CD4-positive, alpha-beta T cell treated with Interleukin-1 beta for 1 hour (primary cell): ENCODE data around the gene EIF5.

Source experiments
- DNase-seq, 2 donors: peaks; one replicate each; pipeline ENCODE4 v3.0.0-alpha.2; 2020 to 2022

Gene EIF5

DNA sequence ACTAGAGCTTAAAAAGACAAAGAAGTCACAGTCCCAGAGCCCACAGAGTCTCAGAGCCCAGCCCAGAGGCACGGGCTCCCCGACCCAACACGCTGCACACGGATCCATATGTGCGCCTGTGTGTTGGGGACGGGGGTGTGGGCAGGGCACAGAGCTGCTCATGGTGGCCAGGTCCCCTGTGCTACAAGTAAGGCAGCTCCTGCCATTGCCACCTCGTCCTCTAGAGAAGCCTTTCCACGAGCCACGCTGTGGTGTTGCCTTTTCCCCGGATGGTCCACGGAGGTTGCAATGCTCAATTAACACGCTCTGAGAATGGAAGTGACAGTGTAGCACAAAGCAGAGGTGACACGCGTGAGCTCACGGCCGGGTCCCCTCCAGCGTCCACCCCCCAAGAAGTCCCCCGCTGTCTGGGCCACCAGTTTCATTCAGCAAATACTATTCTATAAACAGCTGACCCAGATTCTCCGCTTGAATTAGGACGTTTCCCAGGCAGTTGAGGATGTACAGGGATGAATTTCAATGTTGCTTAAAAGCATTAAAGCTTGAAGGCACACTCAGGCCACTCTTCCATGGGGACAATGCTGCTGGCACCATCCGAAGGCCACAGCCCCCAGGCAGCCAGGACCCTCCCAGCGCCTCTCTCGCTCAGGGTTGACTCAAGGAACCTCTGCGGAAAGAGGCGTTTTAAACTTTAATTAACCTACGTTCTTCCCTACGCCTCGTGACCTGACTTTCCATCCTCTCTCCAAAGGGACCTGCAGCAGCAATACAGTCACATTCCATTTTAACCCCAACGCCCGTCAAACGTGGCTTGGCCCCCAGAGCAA, 22.7 kb upstream of the EIF5 start:
- DNase-seq: no peak

DNA sequence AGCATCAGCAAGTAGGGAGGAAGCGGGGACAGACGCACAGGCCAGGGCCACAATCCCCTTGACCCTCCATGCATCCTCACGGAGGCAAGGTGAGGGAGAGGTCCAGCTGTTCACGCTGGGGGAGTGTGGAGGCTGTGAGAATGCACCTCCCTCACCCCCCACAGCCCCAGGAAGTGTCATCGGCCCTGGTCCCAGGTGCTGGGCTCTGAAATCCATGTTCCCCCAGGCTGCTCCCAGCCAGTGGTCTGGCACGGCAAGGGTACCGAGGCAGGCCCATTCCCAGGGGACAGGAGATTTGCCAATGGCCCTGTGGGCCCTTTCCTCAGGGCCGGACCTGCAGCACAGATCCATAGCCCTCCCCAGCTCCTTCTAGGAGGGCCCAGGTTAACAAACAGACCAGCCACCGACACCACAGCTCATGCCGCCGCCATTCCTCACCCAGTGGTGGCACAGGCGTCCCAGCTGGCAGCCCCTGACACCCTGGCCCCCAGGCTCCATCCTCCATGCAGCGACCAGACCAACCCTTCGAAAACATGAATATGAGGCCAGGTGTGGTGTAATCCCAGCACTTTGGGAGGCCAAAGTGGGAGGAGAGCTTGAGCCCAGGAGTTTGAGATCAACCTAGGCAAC, 21.9 kb upstream of the EIF5 start:
- DNase-seq: no peak

DNA sequence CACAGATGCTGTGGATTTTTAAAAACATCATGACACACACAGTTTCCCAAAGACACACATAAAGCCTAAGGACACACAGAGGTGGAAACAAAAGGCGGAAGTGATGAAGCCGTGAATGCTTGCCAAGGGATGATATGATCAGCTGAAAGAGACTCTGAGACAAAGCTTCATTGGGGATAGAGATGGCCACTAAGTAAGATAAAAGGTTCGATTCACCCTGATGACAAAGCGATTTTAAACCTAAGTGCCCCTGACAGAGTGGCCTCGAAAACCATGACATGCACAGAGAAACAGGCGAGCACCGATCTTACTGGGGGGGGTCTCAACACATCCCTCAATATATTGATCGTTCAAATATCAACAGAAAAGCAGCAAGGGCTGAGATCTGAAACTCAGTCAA, 20.3 kb upstream of the EIF5 start:
- DNase-seq: no peak

DNA sequence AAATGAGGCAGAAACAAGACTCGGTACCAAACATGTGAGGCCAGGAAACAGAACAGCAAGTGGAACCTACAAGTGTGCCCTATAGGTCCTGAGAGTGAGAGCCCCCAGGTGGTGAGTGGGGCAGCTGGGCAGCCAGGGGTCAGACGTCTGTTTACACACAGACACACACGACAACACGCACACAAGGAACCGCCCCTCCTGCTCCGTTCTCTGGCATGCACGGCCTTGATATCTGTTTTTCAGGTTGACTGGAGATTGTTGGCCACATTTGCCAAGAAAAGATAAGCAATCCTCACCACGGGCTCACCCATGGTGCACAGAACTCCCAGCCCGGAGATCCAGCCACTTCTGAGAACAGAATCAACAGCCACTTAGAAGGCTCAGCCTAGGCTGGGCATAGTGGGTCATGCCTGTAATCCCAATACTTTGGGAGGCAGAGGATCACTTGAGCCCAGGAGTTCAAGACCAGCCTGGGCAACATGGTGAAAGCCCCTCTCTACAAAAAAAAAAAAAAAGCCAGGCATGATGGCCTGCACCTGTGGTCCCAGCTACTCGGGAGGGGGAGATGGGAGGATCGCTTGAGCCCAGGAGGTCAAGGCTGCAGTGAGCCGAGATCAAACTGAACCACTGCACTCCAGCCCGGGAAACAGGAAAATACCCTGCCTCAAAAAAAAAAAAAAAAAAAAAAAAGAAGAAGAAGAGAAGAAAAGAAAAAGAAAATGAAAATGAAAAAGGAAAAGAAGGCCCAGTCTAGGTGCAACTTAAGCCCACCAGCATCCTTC, 19.4 kb upstream of the EIF5 start:
- DNase-seq: no peak

DNA sequence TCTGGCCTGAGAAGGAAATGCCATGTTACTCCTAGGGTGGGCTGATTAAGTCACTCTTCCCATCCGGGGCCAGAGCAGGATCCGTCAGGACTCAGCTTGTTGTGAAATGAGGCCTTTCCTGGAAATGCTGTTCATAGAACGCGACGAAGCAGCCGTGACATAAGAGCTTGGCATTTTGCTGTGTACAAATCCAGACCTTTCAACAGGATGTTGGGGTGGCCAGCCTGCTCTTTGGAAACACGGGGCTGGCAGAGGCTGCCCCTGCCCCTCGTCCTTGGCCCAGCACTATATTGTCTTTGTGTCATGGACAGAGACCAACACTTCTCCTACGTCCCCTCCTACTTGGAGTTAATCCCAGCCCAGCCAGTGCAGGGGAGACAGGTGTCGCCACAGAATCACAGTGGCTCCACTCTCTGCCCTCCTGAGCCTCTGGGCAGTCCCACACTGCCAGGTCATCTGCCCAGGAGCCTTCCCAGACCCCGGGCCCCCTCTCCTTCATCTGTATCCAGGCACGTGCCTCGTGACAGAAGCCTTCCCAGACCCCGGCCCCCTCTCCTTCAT, 18.6 kb upstream of the EIF5 start:
- no peak for DNase-seq

DNA sequence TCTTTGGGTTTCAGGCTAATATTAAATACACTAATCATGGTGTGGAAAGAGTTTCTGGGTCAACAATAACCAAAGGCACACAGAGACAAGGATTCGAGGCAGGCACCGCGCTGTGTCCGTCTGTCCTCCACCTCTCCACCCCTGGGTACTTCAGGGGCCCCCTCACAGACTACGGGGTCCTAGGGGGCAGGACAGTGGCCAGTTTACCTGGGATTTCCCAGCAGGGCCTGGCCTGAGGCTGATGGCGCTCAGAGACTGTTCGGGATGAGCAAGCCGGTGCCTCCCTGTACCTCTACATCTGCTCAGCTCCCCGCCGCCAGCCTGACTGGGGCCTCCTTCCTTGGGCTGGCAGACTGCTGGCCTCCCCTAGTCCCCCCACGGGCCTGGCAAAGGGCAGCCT, 18.1 kb upstream of the EIF5 start:
- no peak for DNase-seq

DNA sequence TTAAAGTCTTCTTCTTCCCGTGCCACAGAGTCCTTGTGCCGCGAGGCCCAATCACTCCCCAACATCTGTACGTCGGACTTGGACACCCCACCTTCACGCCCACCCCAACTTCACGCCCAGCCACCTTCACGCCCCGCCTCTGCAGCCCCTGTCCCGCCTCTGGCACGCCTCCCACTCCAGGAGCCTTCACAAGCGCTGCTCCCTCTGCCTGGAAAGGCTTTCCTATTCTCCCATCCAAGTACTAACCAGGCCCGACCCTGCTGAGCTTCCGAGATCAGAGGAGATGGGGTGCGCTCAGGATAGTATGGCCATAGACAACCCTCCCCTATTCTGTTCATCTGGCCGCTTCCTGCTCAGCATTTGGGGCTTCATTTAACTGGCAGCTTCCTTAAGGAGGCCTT, 17.3 kb upstream of the EIF5 start:
- no peak for DNase-seq

DNA sequence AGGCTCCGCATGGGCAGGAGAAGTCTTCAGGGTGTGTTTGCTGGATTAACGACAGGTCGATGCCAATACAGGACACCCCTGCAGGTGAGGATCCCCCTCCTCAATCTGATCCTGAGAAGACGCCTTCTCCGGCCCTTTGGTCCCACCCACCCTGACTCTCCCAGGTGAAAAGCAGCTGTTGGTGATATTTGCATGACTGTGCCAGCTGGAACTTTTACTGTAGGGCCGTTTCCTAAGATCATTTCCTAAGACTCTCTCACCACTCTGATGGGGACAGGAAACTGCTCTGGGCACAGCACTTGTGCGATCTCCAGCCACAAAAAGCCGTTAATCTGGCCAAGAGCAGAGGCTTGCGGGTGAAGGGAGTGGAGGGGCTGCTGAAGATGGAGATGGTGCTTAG, 16.8 kb upstream of the EIF5 start:
- DNase-seq: no peak

DNA sequence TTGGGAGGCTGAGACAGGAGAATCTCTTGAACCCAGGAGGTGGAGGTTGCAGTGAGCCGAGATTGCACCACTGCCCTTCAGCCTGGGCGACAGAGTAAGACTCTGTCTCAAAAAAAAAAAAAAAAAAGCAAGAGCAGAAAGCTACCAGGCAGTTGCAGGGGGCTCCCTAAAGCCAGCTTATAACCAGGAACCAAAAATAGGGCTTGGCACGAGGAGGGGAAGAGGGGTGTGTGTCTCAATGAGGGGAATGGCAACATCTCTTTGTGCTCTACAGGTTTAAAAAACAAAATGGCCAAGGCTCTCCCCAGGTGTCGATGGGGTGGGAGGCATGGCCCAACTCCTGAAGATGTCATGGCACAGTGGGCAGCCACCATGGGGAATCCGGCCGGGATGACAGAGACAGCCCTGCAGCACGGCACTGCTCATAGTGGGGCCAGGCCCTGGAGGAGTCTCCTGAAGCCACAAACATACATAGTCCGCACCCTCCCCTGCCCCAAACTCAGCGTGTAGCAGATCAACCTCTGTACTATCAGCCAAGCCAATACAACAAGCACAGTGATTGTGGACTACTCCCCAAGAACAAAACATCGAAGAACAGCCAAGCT, 16.0 kb upstream of the EIF5 start:
- no peak for DNase-seq

DNA sequence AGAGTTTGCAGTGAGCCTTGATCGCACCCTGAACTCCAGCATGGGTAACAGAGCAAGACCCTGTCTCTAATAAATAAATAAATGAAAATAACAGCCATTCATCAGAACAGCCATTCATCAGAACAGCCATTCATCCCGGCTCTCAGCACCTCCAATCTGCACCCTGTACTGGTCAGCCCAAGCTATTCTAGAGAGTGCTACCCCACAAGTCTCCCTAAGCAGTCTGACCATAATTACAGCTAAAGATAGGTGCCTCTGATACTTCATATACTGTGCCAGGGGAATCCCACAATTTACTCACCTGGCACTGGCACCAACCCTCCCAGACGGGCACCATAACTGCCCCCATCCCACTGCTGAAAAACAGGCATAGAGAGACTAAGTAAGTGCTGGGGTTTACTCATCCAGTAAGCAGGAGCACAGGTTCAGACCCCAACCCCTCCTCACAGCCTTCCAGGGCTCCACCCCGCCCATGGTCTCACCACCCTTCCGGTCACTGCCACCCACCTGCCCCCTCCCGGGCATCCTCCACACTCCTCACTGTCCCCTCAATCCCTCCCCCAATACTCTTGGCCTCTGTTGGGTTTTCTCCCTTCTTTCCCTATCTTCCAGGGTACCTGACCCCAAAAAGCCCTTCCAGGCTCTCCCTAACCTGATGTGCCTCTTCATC, 15.2 kb upstream of the EIF5 start:
- DNase-seq: no peak

DNA sequence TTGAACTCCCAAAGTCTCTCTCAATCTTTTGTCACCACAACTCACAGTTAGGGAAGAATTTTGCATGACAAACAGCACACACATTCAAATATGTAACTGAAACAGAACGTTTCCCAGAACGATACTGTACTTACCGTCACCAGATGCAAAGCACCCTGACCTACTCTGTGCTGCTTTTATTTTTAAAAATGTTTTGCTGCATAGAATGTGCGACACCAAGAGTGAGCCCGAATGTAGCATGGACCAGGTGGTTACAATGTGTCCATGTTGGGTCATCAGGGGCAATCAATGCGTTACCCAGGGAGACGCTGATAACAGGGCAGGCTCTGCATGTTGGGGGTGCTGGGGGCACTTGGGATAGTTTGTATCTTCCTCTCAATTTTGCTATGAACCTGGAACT, 14.6 kb upstream of the EIF5 start:
- no peak for DNase-seq

DNA sequence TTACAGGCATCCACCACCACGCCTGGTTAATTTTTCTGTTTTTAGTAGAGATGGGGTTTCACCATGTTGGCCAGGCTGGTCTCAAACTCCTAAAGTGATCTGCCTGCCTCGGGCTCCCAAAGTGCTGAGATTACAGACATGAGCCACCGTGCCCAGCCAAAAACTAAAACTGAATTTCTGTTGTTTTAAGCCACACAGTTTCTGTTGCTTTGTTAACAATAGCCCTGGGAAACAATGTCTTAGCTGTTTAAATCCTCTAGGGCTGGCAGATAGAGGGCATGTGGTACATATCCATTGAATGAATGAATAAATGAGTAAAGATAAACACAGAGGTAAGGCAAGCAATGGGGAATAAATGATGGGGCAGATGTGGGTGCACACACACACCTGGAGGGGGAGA, 8.0 kb upstream of the EIF5 start:
- DNase-seq: no peak

DNA sequence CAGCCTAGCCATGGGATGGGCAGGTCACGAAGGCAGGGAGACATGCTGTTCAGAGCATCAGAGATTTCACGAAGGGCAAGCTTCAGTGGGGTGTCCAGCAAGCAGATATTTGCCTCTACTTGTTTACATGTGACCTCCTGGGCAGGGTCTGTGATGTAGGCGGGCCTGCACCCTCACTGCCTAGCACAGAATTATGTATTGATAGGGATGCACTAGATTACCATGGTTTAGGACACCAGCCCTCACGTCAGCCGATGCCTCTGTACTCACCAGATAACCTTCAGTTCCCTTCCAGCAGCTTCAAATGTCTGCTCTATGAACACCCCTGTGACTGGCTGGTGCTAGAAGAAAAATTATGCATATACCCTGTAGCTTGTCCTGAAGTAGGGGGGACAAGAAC, 5.1 kb upstream of the EIF5 start:
- no peak for DNase-seq

DNA sequence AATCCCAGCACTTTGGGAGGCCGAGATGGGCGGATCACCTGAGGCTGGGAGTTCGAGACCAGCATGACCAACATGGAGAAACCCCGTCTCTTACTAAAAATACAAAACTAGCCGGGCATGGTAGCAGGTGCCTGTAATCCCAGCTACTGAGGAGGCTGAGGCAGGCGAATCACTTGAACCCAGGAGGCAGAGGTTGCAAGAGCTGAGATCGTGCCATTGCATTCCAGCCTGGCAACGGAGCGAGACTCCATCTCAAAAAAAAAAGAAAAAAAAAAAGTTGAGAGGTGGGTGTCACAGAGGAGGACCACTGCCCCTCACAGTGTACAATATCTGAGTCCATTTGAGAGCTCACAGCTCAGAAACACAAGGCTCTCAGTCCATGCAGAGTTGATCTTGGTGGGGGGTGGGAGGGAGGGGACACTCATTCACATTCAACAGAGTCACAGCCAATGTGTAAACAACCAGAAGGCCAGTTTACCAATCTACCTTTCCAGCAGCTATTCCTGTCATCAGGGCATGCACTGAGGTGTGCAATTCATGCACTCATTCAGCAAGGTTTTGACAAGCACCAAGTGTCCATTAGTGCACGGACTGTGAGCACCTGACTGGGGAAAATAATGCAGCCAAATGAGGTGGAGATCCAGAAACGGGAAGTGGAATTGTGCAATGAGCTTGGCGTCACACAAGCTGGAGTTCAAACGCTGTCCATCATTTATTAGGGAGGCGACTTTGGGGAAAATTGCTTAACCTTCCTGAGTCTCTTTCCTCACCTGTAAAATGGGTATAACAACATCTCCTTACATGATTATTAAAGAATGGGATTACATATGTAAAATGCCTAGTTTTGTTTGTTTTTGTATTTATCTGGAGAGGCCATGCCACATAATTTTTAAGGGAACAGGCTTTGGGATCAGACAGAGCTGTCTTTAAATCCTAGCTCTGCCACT, 4.4 kb upstream of the EIF5 start:
- peak in 1 of 2 donors; percentile 44 for DNase-seq

DNA sequence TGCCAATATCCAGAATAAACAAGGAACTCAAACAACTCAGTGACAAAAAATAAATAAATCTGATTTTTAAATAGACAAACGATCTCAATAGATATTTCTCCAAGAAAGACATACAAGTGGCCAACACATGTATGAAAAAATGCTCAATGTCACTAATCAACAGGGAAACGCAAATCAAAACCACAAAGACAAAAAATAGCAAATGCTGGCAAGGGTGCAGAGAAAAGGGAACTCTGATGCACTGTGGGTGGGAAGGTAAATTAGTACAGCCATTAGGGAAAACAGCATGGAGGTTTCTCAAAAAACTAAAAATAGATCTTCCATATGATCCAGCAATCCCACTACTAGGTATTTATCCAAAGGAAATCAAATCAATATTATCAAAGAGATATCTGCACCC, 3.5 kb upstream of the EIF5 start:
- DNase-seq: no peak

DNA sequence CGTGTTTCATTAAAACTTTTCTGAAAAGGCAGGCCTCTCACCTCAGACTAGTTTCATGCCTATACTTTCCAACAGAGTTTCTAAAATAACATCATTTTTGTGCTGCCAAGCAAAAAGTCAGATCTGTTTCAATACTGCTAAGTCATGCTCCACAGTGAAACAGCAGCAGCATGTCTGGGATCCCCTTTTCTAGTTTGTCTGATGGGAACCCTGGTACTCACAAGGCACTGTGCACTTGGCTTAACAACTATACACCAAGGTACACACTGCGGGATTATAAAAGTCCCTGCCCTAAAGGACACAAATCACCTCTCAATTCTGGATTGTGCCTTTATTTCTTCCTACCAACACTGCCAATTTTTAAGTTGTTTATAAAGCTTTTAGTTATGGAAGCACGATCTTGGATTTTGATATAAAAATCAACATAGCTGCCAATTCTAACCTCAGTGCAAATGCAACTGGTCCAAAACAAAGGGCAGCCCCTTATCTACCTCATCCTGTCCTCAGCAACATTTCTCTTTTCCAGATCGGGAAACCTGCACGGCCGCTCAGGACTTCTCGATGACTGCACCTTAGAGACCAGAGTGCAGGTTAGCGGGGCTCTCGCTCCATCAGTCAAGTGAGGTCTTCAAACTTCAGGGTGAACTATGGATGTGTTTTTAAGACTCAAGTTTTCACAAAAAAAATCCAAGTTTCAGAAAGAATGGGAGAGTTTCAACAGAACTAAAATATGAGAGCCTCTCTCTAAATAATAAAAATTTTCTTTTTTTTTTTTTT, 1.7 kb upstream of the EIF5 start:
- DNase-seq: no peak

DNA sequence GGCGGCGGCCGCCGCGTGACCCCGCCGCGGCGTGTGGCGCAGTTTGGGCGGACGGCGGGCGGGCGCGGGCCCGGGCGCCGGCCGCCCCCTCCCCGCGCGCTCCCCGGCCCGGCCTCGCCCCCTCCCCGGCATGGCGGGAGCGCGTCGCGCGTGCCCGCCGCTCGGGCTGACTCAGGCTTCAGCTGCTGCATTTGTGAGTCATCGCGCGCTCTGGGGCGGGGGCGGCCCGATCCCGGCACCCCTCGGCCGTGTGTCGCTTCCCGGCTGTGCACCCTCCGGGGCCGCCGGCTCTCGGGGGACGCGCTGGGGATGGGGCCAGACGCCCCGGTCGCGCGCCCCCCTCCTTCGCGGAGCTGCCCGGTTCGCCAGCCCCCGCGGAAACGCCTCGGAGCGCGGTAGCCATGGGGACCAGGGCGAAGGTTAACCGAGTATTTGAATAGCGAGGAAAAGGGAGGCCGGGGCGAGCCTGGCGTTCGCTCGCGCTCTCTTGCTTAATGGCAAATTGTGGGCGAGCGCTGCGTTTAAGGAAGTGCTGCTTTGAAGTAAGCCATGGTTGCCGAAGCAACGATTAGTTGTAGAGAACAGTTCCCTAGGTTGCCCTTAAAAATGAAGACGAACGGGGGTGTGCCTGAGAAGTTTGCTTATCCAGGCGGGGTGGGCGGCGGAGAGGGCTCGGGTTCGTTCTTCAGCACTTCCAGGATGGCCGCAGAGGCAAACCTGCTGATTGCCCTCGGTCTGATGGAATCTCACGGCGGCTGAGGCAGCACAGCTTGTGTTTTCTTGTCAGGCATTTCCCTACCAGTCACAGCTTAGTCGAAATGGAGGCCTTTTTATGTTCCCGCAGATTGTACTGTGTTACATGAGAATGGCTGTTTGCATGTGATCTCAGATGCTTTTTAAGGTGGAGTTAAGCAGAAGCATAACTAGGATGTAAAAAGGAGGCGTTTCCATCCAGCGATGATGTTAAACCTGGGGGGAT, 896 bp downstream of the EIF5 start:
- DNase-seq: peak; percentile 65 to 70

DNA sequence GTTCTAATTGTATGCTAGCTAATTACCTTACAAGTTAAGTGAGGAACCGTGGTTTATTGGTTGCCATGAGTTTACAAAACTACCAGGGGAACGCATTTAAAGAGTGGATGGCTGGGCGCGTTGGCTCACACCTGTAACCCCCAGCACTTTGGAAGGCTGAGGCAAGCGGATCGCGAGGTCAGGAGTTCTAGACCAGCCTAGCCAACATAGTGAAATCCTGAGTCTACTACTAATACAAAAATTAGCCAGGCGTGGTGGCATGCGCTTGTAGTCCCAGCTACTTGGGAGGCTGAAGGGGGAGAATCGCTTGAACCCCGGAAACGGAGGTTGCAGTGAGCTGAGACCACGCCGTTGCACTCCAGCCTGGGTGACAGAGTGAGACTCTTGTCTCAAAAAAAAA, 2.2 kb downstream of the EIF5 start:
- no peak for DNase-seq

DNA sequence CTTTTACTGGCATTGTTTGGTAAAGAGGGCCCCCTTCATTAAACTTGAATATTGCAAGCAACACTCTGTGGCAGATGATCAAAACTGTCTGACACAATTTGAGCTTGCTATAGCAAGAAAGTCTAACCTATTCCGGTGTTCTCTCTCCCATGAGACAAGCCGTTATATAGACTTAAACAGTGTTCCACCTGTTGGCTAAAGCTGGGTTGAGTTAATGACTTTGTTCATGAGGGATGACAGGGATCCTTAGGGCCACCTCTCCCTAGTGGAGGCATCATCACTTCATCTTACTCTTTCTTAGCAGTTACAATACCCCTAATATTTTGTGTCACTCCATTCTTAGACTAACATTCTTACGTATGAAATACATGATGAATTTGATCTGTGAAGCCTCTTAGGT, 3.8 kb downstream of the EIF5 start:
- DNase-seq: no peak
